GM23248 (cell line): Measurements from ENCODE around the gene LRRC53. TPM values are rescaled to one million over a fixed set of nuclear protein-coding genes. Genes with fewer than 3 reads are reported as not detected.
A peak's percentile ranks its signal among the peaks of the same experiment; 100 is the strongest.

Experiments
- DNase-seq: peaks from one replicate; pipeline ENCODE4 v3.0.0-alpha.2; 2015
- H2AFZ ChIP-seq: fragments of 200-600 bp; sonication (generic); 2 replicates; pipeline ENCODE4 v1.6.1; 2016; ENCODE audit warnings: antibody characterized with exemption
- H3F3A ChIP-seq: fragments of 200-600 bp; sonication (generic); 2 replicates; pipeline ENCODE4 v1.6.1; 2016; ENCODE audit warnings: mild to moderate bottlenecking, antibody characterized with exemption, mixed run types; ENCODE audit not compliant: insufficient read depth
- H3K27ac ChIP-seq: fragments of 200-600 bp; sonication (generic); 2 replicates; pipeline ENCODE4 v1.5.1; 2016; ENCODE audit warnings: mild to moderate bottlenecking
- H3K27me3 ChIP-seq: fragments of 200-600 bp; sonication (generic); replicated peaks from 2 replicates; pipeline ENCODE4 v1.6.1; 2016; ENCODE audit warnings: mild to moderate bottlenecking; ENCODE audit not compliant: insufficient read depth
- H3K36me3 ChIP-seq: fragments of 200-600 bp; sonication (generic); 2 replicates; pipeline ENCODE4 v1.6.1; 2016; ENCODE audit warnings: low read depth, mild to moderate bottlenecking
- H3K4me1 ChIP-seq: fragments of 200-600 bp; sonication (generic); 2 replicates; pipeline ENCODE4 v1.6.1; 2016; ENCODE audit warnings: mild to moderate bottlenecking; ENCODE audit not compliant: insufficient read depth
- H3K4me2 ChIP-seq: fragments of 200-600 bp; sonication (generic); one replicate; pipeline ENCODE4 v1.6.1; 2016; ENCODE audit warnings: mild to moderate bottlenecking; ENCODE audit not compliant: unreplicated experiment
- H3K4me3 ChIP-seq: fragments of 200-600 bp; sonication (generic); 2 replicates; pipeline ENCODE4 v1.5.1; 2016; ENCODE audit warnings: mild to moderate bottlenecking
- H3K79me2 ChIP-seq: fragments of 200-600 bp; sonication (generic); 2 replicates; pipeline ENCODE4 v1.6.1; 2016; ENCODE audit warnings: mild to moderate bottlenecking; ENCODE audit not compliant: insufficient read depth
- H3K9ac ChIP-seq: fragments of 200-600 bp; sonication (generic); 2 replicates; pipeline ENCODE4 v1.6.1; 2016; ENCODE audit warnings: mild to moderate bottlenecking
- H3K9me2 ChIP-seq: fragments of 200-600 bp; sonication (generic); 2 replicates; pipeline ENCODE4 v1.6.1; 2016; ENCODE audit warnings: mixed run types, mild to moderate bottlenecking, moderate library complexity; ENCODE audit not compliant: insufficient read depth
- H3K9me3 ChIP-seq: fragments of 200-600 bp; sonication (generic); one replicate; pipeline ENCODE4 v1.6.1; 2017; ENCODE audit warnings: low read depth
- H4K20me1 ChIP-seq: fragments of 200-600 bp; sonication (generic); 2 replicates; pipeline ENCODE4 v1.6.0; 2016; ENCODE audit not compliant: insufficient read depth
- EZH2 ChIP-seq: fragments of 200-600 bp; sonication (generic); IDR thresholded peaks from 2 replicates; pipeline ENCODE4 v1.6.1; 2018; ENCODE audit warnings: antibody characterized with exemption, mild to moderate bottlenecking; ENCODE audit not compliant: insufficient read depth, poor library complexity, severe bottlenecking
- EZH2phosphoT487 ChIP-seq: fragments of 200-600 bp; sonication (generic); IDR thresholded peaks from 2 replicates; pipeline ENCODE4 v1.6.1; 2018; ENCODE audit warnings: antibody characterized with exemption, moderate library complexity, mild to moderate bottlenecking, low read depth; ENCODE audit not compliant: insufficient read depth
- WGBS, 2 experiments: methylation state at CpG; one replicate each; pipeline ENCODE4 v1.1.6; 2015 to 2017; ENCODE audit warnings: low lambda C conversion rate in 2 of 2, low coverage in 1 of 2; ENCODE audit errors: missing lambda C conversion rate in 2 of 2; 5-methylcytosine and 5-hydroxymethylcytosine counted together
- in situ Hi-C: fragments of 300-500 bp; cut with MboI; formaldehyde crosslinking; loops from 2 replicates; pipeline ENCODE4 v1.15.0; 2020
- polyA plus RNA-seq: library from polyadenylated mRNA; unstranded; fragments of >200 nt; fragmentation: Nextera tagmentation; extraction: Ambion mirVana; gene quantifications from 2 replicates; pipeline ENCODE4 v1.2.1, GENCODE V29; 2016
- total RNA-seq: library from RNA; depleted of rRNA; stranded (reverse); fragments of >200 nt; shearing (Covaris generic); gene quantifications from 2 replicates; pipeline ENCODE4 v1.2.3, GENCODE V29; 2014

LRRC53 gene
- total and polyA plus RNA-seq, 2 experiments from 2014 or later, result not detected

DNA sequence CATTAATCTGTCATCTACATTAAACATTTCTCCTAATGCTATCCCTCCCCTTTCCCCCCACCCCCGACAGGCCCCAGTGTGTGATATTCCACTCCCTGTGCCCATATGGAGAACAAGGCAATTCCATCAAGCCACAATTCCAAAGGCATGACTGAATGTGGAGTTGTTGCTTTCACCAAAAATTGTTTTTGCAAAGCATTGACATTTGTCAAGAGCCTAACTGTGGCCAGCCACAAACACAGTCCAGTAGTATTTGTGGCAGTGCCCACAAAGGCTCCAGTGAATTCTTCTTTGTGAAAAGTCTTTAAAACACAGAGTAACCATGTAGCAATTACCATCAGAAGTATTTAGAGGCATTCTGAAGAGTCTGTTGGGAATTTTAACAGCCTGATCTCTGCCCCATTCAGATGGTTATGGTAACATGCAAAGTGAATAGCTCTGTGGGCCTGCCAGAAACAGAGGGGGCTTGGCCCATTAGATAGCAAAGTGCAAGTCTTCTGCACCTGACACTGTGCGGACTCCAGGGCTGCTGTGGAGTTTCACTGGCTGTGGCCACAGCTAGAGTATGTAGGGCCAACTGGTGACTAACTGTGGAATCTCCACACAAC is 11.6 kb upstream of the LRRC53 start:
- H3K9me2 ChIP-seq, result no peaks in the 10 kb centered on the region
- in situ Hi-C loops, result no loop called here
- no peak overlapping the region for H3K4me2 ChIP-seq
- H3K9me3 ChIP-seq, result no peaks in the 10 kb centered on the region
- no peaks in the 10 kb centered on the region for H3K79me2 ChIP-seq
- H3K4me1 ChIP-seq, result no peaks in the 10 kb centered on the region
- H3F3A ChIP-seq, result no peaks in the 10 kb centered on the region
- no peak overlapping the region for H3K4me3 ChIP-seq
- no peak overlapping the region for H2AFZ ChIP-seq
- no peak overlapping the region for H3K9ac ChIP-seq
- TF ChIP-seq EZH2 (no peak), EZH2phosphoT487 (no peak)
- H3K27ac ChIP-seq, result no peak overlapping the region
- WGBS, 2 experiments, result 27 to 29% methylated on average over 2 of the region's 2 CpGs
- DNase-seq, result no peak
- no peaks in the 10 kb centered on the region for H3K27me3 ChIP-seq
- no peaks in the 10 kb centered on the region for H3K36me3 ChIP-seq
- H4K20me1 ChIP-seq, result no peaks in the 10 kb centered on the region

DNA sequence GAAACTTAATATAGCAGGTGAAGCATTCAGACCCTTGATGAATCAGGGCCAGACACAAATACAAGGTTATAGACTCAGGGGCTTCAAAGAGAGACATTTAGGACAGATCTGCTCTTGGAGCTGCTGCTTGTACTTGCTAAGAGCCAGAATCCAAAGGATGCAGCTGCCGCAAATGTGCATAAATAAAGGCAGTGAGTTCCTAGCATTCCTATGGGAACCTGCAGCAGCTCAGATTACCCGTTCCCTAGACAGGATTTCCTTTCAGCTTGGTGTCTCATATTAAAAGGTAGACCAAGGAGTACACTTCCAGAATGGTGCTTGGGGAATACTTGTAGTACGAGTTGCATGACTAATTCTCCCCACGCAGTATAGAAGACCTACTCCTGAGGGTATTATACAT is 9.7 kb upstream of the LRRC53 start:
- TF ChIP-seq EZH2phosphoT487 (no peak), EZH2 (no peak)
- Histone ChIP-seq H3K27ac (no peak overlapping the region), H2AFZ (no peak overlapping the region), H3K4me3 (no peak overlapping the region), H3K27me3 (no peaks in the 10 kb centered on the region), H3F3A (no peaks in the 10 kb centered on the region), H3K9ac (no peak overlapping the region), H4K20me1 (no peaks in the 10 kb centered on the region), H3K79me2 (no peaks in the 10 kb centered on the region), H3K36me3 (no peaks in the 10 kb centered on the region), H3K9me3 (no peaks in the 10 kb centered on the region), H3K4me1 (no peaks in the 10 kb centered on the region), H3K9me2 (no peaks in the 10 kb centered on the region), H3K4me2 (no peak overlapping the region)
- DNase-seq, result no peak
- WGBS, 2 experiments, result 49% methylated on average over 4 of the region's 4 CpGs
- in situ Hi-C loops, result no loop called here

DNA sequence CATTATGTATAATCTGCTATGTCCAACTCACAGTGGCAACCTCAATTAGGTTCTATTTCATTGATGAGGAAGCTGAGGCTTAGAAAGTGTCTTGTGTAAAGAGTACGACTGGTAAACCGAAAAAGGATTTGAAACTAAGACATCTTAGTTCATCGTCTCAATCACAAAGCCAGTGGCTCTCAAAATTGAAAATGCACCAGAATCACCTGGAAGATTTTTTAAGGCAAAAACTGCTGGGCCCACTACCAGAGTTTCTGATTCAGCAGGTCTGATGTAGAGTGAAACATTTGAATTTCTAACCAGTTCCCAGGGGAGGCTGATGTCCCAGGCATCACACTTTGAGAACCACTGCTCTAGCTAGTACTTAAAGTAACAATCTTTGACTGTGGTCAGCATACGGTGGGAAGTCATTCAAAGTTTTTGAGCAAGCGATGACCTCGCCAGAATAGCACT is 5.2 kb upstream of the LRRC53 start:
- no peak overlapping the region for H3K9ac ChIP-seq
- TF ChIP-seq EZH2 (no peak), EZH2phosphoT487 (no peak)
- no peak overlapping the region for H3K27ac ChIP-seq
- in situ Hi-C loops, result no loop called here
- H3K9me3 ChIP-seq, result no peaks in the 10 kb centered on the region
- no peaks in the 10 kb centered on the region for H3K79me2 ChIP-seq
- H3F3A ChIP-seq, result no peaks in the 10 kb centered on the region
- no peaks in the 10 kb centered on the region for H3K9me2 ChIP-seq
- H4K20me1 ChIP-seq, result no peaks in the 10 kb centered on the region
- no peaks in the 10 kb centered on the region for H3K36me3 ChIP-seq
- no peak for DNase-seq
- 0 out of 2 replicates have a peak, but pooled peaks cover 8% of the 10 kb centered on the region for H3K4me1 ChIP-seq
- no peak overlapping the region for H2AFZ ChIP-seq
- WGBS, 2 experiments, result 42 to 52% methylated on average over 6 of the region's 6 CpGs
- H3K4me2 ChIP-seq, result no peak overlapping the region
- peaks cover 3% of the 10 kb centered on the region; the same call in 1 of the 2 replicates for H3K27me3 ChIP-seq
- no peak overlapping the region for H3K4me3 ChIP-seq

DNA sequence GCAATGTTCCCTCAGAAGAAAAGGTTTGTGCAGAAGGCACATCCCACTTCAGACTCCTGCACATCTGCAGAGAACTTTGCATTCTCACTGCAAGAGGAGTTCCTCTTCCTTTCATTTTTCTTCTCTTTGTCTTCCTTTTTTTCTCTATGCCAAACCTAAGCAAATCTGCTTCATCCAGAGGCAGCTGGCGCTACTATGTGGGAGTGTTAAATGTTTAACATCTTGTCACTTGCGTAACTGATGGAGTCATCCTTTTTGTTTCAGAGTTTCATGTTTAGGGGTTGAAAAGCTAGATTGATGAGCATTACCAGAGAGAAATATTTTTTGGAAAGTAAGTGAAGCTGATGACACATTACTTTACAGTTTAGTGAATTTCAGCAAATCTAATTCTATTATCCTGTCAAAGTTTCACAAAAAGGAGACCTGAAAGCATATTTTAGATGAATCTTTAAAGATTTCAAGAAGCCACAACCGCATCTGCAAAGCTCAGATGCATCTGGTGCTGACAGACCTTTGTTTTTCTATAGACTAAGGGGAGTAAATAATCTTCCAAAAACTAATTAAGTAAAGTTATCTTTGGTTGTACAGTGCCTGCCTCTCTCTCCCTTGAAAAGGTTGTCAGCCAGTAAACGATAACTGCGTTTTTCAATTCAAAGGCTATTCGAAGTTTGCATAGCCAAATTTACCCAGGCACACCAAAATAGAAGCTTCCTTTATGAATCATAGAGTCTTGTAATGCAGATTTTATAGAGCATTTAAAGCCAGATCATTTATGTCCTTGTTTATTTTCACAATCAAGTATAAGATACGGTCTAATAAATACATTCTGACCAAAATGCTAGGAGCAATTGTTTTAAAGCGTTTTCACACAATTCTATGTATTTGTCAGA is 1.2 kb upstream of the LRRC53 start:
- Histone ChIP-seq H3K9me2 (no peaks in the 10 kb centered on the region), H3F3A (no peaks in the 10 kb centered on the region), H3K27ac (no peak overlapping the region), H3K4me2 (no peak overlapping the region), H4K20me1 (no peaks in the 10 kb centered on the region), H3K9ac (no peak overlapping the region), H3K9me3 (no peaks in the 10 kb centered on the region), H3K79me2 (no peaks in the 10 kb centered on the region), H2AFZ (no peak overlapping the region), H3K36me3 (no peaks in the 10 kb centered on the region), H3K27me3 (peaks cover 9% of the 10 kb centered on the region; the same call in 1 of the 2 replicates), H3K4me1 (0 out of 2 replicates have a peak, but pooled peaks cover 8% of the 10 kb centered on the region), H3K4me3 (no peak overlapping the region)
- in situ Hi-C loops, result no loop called here
- TF ChIP-seq EZH2 (no peak), EZH2phosphoT487 (no peak)
- WGBS, 2 experiments, result 13 to 15% methylated on average over 8 of the region's 8 CpGs
- peak; percentile 44 for DNase-seq
